GM10266 (cell line): ENCODE results near the gene PTPRT.

Source experiments
- DNase-seq: peaks from one replicate; pipeline ENCODE4 v3.0.0; 2012; ENCODE audit errors: extremely low spot score
- TF ChIP-seq, protein P1 (sequence below): IDR thresholded peaks from 2 replicates; pipeline ENCODE4 v1.5.1; 2012; ENCODE audit warnings: mild to moderate bottlenecking, low read depth; ENCODE audit not compliant: control insufficient read depth, insufficient read depth; ENCODE audit errors: missing control alignments

PTPRT gene

DNA sequence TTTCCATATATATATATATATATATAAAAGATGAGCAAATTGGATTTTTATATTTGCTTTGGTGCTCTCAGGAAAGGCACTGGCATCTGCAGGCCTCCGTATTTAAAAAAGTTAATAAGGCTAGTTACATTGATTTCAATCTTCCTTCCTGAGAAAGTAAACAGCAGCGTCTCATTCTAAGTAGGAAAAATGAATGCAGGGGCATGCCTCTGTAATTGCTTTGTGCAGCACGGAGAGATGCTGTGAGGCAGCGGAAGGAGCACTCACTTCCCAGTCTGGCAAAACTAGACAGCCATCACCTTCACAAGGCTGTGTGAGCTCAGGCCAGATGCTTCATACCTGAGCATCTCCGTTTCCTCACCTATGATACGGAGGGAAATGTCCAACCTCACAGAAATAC, 303.7 kb downstream of the PTPRT start:
- TF ChIP-seq, protein P1, sequence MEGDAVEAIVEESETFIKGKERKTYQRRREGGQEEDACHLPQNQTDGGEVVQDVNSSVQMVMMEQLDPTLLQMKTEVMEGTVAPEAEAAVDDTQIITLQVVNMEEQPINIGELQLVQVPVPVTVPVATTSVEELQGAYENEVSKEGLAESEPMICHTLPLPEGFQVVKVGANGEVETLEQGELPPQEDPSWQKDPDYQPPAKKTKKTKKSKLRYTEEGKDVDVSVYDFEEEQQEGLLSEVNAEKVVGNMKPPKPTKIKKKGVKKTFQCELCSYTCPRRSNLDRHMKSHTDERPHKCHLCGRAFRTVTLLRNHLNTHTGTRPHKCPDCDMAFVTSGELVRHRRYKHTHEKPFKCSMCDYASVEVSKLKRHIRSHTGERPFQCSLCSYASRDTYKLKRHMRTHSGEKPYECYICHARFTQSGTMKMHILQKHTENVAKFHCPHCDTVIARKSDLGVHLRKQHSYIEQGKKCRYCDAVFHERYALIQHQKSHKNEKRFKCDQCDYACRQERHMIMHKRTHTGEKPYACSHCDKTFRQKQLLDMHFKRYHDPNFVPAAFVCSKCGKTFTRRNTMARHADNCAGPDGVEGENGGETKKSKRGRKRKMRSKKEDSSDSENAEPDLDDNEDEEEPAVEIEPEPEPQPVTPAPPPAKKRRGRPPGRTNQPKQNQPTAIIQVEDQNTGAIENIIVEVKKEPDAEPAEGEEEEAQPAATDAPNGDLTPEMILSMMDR = no peak
- DNase-seq = no peak

DNA sequence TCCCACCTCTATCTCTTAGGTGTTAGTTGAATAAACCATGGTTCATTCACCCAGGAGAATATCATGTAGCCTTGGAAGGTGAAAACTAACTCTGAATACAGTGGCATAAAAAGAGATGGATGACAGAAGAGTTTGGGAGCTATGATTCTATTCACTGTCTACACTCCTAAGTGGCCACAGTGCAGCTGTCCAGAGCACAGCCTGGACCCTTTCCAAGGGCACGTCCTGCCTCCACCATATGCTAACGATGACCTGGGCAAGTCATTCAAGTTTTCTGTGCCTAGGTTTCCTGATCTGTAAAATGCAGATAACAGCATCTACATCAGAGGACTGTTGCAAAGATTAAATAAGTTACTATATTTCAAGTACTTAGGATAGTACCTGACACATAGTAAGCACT, 314.1 kb downstream of the PTPRT start:
- DNase-seq = no peak
- TF ChIP-seq, protein P1 = no peak

DNA sequence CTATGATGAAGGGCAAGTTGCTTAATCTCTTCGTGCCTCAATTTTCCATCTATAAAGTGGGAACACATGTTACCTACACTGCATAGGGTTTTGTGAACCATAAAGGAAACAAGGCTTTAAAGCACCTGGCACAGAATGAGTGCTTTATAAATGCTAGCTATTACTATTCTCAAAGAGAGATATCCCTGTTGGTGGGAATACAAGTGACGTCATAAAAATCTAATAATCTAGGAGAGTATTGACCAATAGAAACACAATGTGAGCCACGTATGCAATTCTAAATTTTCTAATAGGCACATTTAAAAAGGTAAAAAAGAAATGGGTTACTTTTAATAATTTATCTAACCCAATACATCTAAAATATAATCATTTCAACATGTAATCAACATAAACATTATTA, 316.4 kb downstream of the PTPRT start:
- DNase-seq = no peak
- TF ChIP-seq, protein P1 = no peak

DNA sequence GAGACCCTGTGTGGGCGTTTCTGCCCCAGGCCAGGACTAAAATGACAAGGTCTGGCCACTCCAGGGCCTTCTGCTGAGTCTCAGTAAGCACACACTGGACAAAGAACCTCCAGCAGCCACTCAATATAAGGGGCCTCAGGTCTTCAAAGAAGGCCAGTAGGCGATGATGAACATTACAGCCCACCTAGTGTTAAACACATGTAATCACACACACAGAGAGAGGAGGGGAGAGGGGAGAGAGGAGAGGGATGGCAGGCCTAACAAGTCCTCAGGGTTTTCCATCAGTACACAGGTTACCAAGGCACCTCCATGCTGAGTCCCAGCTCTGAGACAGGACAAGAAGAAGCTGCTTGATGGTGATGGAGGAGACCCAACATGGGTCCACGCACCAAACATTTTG, 325.6 kb downstream of the PTPRT start:
- TF ChIP-seq, protein P1 = no peak
- no peak for DNase-seq

DNA sequence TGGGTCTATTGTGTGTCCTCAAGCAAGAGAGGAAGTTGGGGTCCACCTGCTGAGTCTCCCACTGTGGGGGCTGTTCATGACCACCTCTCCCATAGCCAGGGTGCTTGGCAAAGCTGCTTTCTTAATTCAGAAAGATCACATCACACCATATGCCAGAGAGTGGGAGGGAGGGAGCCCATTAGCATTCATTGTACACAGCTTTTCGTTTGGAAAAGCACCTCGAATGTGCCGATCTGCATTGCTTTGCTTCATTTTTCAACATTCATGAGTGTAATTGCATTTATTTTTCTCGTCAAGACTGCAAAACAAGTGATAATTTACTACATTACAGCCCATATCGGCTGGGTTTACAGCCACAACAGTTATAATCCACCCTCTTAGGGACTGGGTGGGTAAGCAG, 327.3 kb downstream of the PTPRT start:
- TF ChIP-seq, protein P1 = no peak
- DNase-seq = no peak

DNA sequence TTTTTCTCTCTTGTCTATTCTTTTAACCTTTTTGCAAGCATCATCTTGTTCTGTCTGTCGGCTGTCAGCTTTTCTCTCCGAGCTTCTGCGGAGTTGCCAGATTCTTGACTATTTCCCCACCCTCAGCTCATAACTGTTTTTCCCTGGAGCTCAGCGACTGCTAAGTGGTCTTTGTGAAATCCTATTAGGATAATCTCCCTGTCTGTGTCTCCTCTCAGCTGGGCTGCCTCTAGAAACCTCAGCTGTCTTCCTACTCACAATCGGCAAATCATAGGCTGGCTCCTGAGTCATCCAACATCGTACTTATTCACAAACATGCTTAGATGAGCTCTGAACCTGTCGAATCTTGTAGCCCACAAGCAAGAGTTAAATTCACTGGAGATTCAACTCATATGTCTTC, 332.3 kb downstream of the PTPRT start:
- TF ChIP-seq, protein P1 = no peak
- DNase-seq = no peak

DNA sequence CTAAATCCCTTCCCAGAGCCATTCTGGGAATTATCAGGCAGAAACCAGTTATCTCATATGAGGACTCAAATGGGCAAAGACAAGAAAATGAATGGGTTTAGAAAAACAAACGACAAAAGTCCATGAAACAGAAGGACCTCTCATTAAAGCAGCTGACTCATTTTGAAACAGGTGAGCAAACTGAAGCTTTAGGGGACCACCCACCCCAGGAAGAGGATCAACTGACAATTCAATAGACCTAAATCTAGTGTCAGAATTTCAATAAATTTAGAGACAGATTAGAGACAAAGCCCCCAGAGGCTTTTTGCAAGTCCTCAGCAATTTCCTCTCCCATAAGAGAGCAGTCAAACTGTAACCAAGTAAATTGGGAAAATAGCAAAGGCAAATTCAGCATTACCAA, 333.8 kb downstream of the PTPRT start:
- TF ChIP-seq, protein P1 = no peak
- no peak for DNase-seq

DNA sequence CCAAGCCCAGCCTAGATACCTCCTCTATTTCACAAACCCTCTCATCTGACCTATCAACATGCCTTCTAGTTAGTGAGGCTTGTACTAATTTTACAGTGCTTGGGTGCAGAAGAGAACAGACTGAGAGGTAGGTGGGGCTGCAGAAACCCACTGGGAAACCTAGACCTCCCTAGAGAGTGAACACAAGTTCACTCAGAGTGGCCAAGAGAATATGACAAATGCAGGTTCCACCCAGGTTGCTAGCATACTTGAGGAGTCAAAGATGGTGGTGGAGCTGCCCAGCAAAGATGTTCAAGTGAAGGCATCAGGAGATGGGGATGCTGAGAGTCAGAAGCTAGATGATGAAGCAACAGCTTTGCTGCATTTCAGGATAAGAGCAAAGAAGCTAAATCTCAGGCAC, 337.0 kb downstream of the PTPRT start:
- DNase-seq = no peak
- TF ChIP-seq, protein P1 = no peak
